GM21786 (cell line): ENCODE results near the gene MUC15.
"Not testable (repeated sequence)": the region's sequence is repeated elsewhere in the genome, so short reads cannot be mapped to it uniquely, and the experiment has no call there.

Experiments
- ATAC-seq: cut with Tn5 transposase; IDR thresholded peaks from one replicate; pipeline ENCODE4 v1.9.1; 2021; ENCODE audit not compliant: unreplicated experiment

MUC15 gene

GRCh38 chr11:26571861-26572654, at the start of gene MUC15:
TSS of gene MUC15 (minus strand) at chr11:26572263. CDS start at chr11:26567094, 5,169 bp downstream.
- ATAC-seq, result no peak

GRCh38 chr11:26621132-26621531, 49.1 kb upstream of the MUC15 start:
- ATAC-seq, result no peak

GRCh38 chr11:26620282-26621045, 48.4 kb upstream of the MUC15 start:
- ATAC-seq, result no peak

- no peak for ATAC-seq
These were observed 46.4 kb upstream of the MUC15 start for GRCh38 chr11:26618441-26618840.

- no peak for ATAC-seq
These were observed 41.7 kb upstream of the MUC15 start for GRCh38 chr11:26613759-26614158.

GRCh38 chr11:26608507-26609146, 36.6 kb upstream of the MUC15 start:
- ATAC-seq, result peak; percentile 27

GRCh38 chr11:26607725-26608506, 35.9 kb upstream of the MUC15 start:
- peak; percentile 54 for ATAC-seq

- no peak for ATAC-seq
These were observed 27.9 kb upstream of the MUC15 start for GRCh38 chr11:26599876-26600434.

GRCh38 chr11:26599425-26599824, 27.4 kb upstream of the MUC15 start:
- no peak for ATAC-seq

GRCh38 chr11:26597899-26598298, 25.8 kb upstream of the MUC15 start:
- no peak for ATAC-seq

GRCh38 chr11:26597049-26597689, 25.1 kb upstream of the MUC15 start:
- ATAC-seq, result not testable (repeated sequence)

- not testable (repeated sequence) for ATAC-seq
These were observed 23.3 kb upstream of the MUC15 start for GRCh38 chr11:26595207-26595865.

GRCh38 chr11:26593691-26594090, 21.6 kb upstream of the MUC15 start:
- no peak for ATAC-seq

- ATAC-seq, result no peak
These were observed 15.0 kb upstream of the MUC15 start for GRCh38 chr11:26587073-26587472.

- no peak for ATAC-seq
These were observed 12.8 kb upstream of the MUC15 start for GRCh38 chr11:26584818-26585217.

- ATAC-seq, result no peak
These were observed 11.5 kb upstream of the MUC15 start for GRCh38 chr11:26583550-26583949.

GRCh38 chr11:26580929-26581328, 8.9 kb upstream of the MUC15 start:
- ATAC-seq, result no peak

- no peak for ATAC-seq
These were observed 7.6 kb upstream of the MUC15 start for GRCh38 chr11:26579683-26580082.

- no peak for ATAC-seq
These were observed 7.1 kb upstream of the MUC15 start for GRCh38 chr11:26578998-26579661.
